Measurements from ENCODE around the gene HNMT.

DNA sequence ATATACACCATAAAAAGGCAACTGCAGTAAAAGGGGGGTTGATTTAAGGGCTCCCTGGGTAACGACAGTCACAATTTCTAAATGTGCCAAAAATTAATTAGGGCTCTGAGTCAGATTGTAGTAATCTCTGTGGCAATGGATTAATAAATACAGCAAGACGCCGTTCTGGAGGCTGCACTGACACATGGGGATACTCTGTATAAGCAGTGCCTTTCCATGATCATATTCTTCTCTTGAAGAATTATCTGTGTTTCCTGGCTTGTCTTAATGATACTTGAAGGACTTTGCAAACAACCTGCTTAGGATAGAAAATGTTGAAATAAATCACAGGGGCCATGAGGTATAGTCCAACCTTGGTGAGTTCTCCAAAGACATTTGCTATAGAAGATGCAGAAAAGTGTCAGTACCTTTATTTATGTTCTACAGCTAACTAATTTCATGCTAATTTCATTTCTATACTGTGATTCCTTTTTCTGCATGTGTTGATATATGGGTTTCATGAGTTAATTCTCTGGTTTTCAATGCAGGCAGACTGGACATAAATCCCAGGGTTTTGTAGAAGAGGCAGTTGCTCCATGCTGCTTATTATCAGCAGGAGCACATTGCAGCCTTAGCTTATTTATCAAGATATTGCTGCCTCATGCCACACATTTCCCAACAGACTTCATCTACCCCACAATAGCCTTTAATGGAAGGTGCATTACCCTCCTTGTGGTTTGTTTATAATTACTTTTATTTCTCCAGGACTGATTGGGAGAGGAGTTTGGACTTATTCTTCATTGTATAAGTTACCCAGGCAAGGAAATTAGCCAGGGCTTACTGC, 54.8 kb downstream of the HNMT start:
- TF ChIP-seq YY1 (IDR thresholded peaks at IDR 0.05; ENCODE audit: low read depth) (no peak), RCOR1 (IDR thresholded peaks at IDR 0.05; ENCODE audit: low read length) (no peak), MXI1 (IDR thresholded peaks at IDR 0.05; ENCODE audit: low read depth, low read length) (no peak), POLR2AphosphoS5 (IDR thresholded peaks at IDR 0.05; ENCODE audit: low read depth, low read length) (no peak), RAD21 (IDR thresholded peaks at IDR 0.05; ENCODE audit: low read length) (no peak)
- TF ChIP-seq, protein P1, sequence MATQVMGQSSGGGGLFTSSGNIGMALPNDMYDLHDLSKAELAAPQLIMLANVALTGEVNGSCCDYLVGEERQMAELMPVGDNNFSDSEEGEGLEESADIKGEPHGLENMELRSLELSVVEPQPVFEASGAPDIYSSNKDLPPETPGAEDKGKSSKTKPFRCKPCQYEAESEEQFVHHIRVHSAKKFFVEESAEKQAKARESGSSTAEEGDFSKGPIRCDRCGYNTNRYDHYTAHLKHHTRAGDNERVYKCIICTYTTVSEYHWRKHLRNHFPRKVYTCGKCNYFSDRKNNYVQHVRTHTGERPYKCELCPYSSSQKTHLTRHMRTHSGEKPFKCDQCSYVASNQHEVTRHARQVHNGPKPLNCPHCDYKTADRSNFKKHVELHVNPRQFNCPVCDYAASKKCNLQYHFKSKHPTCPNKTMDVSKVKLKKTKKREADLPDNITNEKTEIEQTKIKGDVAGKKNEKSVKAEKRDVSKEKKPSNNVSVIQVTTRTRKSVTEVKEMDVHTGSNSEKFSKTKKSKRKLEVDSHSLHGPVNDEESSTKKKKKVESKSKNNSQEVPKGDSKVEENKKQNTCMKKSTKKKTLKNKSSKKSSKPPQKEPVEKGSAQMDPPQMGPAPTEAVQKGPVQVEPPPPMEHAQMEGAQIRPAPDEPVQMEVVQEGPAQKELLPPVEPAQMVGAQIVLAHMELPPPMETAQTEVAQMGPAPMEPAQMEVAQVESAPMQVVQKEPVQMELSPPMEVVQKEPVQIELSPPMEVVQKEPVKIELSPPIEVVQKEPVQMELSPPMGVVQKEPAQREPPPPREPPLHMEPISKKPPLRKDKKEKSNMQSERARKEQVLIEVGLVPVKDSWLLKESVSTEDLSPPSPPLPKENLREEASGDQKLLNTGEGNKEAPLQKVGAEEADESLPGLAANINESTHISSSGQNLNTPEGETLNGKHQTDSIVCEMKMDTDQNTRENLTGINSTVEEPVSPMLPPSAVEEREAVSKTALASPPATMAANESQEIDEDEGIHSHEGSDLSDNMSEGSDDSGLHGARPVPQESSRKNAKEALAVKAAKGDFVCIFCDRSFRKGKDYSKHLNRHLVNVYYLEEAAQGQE (IDR thresholded peaks at IDR 0.05; ENCODE audit: low read depth, low read length) = no peak
- TF ChIP-seq, protein P2, sequence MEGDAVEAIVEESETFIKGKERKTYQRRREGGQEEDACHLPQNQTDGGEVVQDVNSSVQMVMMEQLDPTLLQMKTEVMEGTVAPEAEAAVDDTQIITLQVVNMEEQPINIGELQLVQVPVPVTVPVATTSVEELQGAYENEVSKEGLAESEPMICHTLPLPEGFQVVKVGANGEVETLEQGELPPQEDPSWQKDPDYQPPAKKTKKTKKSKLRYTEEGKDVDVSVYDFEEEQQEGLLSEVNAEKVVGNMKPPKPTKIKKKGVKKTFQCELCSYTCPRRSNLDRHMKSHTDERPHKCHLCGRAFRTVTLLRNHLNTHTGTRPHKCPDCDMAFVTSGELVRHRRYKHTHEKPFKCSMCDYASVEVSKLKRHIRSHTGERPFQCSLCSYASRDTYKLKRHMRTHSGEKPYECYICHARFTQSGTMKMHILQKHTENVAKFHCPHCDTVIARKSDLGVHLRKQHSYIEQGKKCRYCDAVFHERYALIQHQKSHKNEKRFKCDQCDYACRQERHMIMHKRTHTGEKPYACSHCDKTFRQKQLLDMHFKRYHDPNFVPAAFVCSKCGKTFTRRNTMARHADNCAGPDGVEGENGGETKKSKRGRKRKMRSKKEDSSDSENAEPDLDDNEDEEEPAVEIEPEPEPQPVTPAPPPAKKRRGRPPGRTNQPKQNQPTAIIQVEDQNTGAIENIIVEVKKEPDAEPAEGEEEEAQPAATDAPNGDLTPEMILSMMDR (IDR thresholded peaks at IDR 0.05) = no peak
- TF ChIP-seq, protein P3, sequence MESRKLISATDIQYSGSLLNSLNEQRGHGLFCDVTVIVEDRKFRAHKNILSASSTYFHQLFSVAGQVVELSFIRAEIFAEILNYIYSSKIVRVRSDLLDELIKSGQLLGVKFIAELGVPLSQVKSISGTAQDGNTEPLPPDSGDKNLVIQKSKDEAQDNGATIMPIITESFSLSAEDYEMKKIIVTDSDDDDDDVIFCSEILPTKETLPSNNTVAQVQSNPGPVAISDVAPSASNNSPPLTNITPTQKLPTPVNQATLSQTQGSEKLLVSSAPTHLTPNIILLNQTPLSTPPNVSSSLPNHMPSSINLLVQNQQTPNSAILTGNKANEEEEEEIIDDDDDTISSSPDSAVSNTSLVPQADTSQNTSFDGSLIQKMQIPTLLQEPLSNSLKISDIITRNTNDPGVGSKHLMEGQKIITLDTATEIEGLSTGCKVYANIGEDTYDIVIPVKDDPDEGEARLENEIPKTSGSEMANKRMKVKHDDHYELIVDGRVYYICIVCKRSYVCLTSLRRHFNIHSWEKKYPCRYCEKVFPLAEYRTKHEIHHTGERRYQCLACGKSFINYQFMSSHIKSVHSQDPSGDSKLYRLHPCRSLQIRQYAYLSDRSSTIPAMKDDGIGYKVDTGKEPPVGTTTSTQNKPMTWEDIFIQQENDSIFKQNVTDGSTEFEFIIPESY (IDR thresholded peaks at IDR 0.05; ENCODE audit: borderline replicate concordance, low read depth) = no peak
- TF ChIP-seq, protein P4, sequence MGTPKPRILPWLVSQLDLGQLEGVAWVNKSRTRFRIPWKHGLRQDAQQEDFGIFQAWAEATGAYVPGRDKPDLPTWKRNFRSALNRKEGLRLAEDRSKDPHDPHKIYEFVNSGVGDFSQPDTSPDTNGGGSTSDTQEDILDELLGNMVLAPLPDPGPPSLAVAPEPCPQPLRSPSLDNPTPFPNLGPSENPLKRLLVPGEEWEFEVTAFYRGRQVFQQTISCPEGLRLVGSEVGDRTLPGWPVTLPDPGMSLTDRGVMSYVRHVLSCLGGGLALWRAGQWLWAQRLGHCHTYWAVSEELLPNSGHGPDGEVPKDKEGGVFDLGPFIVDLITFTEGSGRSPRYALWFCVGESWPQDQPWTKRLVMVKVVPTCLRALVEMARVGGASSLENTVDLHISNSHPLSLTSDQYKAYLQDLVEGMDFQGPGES (IDR thresholded peaks at IDR 0.05; ENCODE audit: low read depth, low read length) = no peak

All from SK-N-SH (cell line).